Left lobe of liver (tissue), 1 donor: Measurements from ENCODE around the gene CRACR2B. TPM values are rescaled to one million over a fixed set of nuclear protein-coding genes. Genes with fewer than 3 reads are reported as not detected.

Experiments
- total RNA-seq: library from RNA; stranded (reverse); gene quantifications from one replicate; pipeline ENCODE4 v1.2.1, GENCODE V29; 2021
- donor health status: DM: no; HTN: yes; CAD: no.

Gene CRACR2B
- total RNA-seq, 1 donor from 2014 or later: 3.5 TPM

Other genes with a start within 250 kb of the CRACR2B start
- gene IRF7, start 212.0 kb upstream of the CRACR2B start, total RNA-seq: 38.5 TPM
- gene CDHR5, start 203.0 kb upstream of the CRACR2B start, total RNA-seq: 64.8 TPM
- 0.81 TPM for gene SCT, start 200.7 kb upstream of the CRACR2B start, total RNA-seq
- 0.68 TPM for gene DRD4, start 190.7 kb upstream of the CRACR2B start, total RNA-seq
- 14.8 TPM for gene DEAF1, start 132.7 kb upstream of the CRACR2B start, total RNA-seq
- 16.8 TPM for gene TMEM80, start 132.1 kb upstream of the CRACR2B start, total RNA-seq
- gene EPS8L2, start 121.7 kb upstream of the CRACR2B start, total RNA-seq: 190 TPM
- gene TALDO1, start 80.5 kb upstream of the CRACR2B start, total RNA-seq: 147 TPM
- 31.7 TPM for gene GATD1, start 50.4 kb upstream of the CRACR2B start, total RNA-seq
- gene CEND1, start 37.8 kb upstream of the CRACR2B start, total RNA-seq: 0.43 TPM
- 51.4 TPM for gene SLC25A22, start 29.6 kb upstream of the CRACR2B start, total RNA-seq
- 14.9 TPM for gene PIDD1, start 22.7 kb upstream of the CRACR2B start, total RNA-seq
- gene RPLP2, start 18.0 kb upstream of the CRACR2B start, total RNA-seq: 511 TPM
- gene PNPLA2, start 9.0 kb upstream of the CRACR2B start, total RNA-seq: 107 TPM
- 120 TPM for gene CD151, start 5.0 kb downstream of the CRACR2B start, total RNA-seq
- gene POLR2L, start 14.6 kb downstream of the CRACR2B start, total RNA-seq: 81.5 TPM
- 17.1 TPM for gene TSPAN4, start 14.9 kb downstream of the CRACR2B start, total RNA-seq
- 146 TPM for gene CHID1, start 82.9 kb downstream of the CRACR2B start, total RNA-seq
- 53.7 TPM for gene AP2A2, start 98.0 kb downstream of the CRACR2B start, total RNA-seq
- 1.0 TPM for gene MUC6, start 208.8 kb downstream of the CRACR2B start, total RNA-seq
- 0.38 TPM for gene MUC2, start 247.0 kb downstream of the CRACR2B start, total RNA-seq